BLaER1 (cell line): ENCODE data around the gene CD2.
A peak's percentile ranks its signal among the peaks of the same experiment; 100 is the strongest.
"Not testable (repeated sequence)": the region's sequence is repeated elsewhere in the genome, so short reads cannot be mapped to it uniquely, and the experiment has no call there.

Source experiments
- H3K27ac ChIP-seq: shearing (Covaris generic); formaldehyde crosslinking; 2 replicates; pipeline ENCODE4 v1.8.1; 2022
- H3K27me3 ChIP-seq: shearing (Covaris generic); formaldehyde crosslinking; 2 replicates; pipeline ENCODE4 v1.8.1; 2022
- H3K36me3 ChIP-seq: shearing (Covaris generic); formaldehyde crosslinking; 2 replicates; pipeline ENCODE4 v1.8.1; 2022
- H3K4me1 ChIP-seq: shearing (Covaris generic); formaldehyde crosslinking; 2 replicates; pipeline ENCODE4 v1.8.1; 2022
- H3K4me2 ChIP-seq: shearing (Covaris generic); formaldehyde crosslinking; 2 replicates; pipeline ENCODE4 v1.8.1; 2022
- H3K4me3 ChIP-seq: shearing (Covaris generic); formaldehyde crosslinking; 2 replicates; pipeline ENCODE4 v1.8.1; 2022
- H3K9ac ChIP-seq: shearing (Covaris generic); formaldehyde crosslinking; 2 replicates; pipeline ENCODE4 v1.8.1; 2022
- H3K9me3 ChIP-seq: shearing (Covaris generic); formaldehyde crosslinking; 2 replicates; pipeline ENCODE4 v1.8.1; 2022
- H4K20me1 ChIP-seq: shearing (Covaris generic); formaldehyde crosslinking; 2 replicates; pipeline ENCODE4 v1.8.1; 2022
- Cebpa-rat ChIP-seq: shearing (Covaris generic); IDR thresholded peaks from 2 replicates; pipeline ENCODE4 v1.8.1; 2022

CD2 gene

DNA sequence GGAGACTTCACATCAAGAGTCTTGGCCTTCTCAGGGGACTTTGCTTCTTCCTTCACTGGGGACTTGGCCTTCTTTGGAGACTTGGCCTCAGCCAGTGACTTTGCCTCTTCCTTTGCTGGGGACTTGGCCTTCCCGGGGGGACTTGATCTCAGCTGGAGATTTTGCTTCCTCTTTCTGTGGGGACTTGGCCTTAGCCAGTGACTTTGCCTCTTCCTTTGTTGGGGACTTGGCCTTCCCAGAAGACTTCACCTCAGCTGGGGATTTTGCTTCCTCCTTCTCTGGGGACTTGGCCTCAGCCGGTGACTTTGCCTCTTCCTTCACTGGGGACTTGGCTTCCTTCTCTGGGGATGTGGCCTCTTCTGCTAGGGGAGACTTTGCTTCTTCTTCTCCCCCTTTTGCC, 13.5 kb upstream of the CD2 start:
- peak overlapping the region; percentile 25 for H3K4me2 ChIP-seq
- TF ChIP-seq Cebpa-rat = no peak
- H3K4me3 ChIP-seq = no peak overlapping the region
- no peaks in the 10 kb centered on the region for H3K36me3 ChIP-seq
- peaks cover 33% of the 10 kb centered on the region for H3K4me1 ChIP-seq
- no peak overlapping the region for H3K9ac ChIP-seq
- H3K27me3 ChIP-seq = no peaks in the 10 kb centered on the region
- H3K9me3 ChIP-seq = peaks cover 47% of the 10 kb centered on the region
- H3K27ac ChIP-seq = no peak overlapping the region
- no peaks in the 10 kb centered on the region for H4K20me1 ChIP-seq

DNA sequence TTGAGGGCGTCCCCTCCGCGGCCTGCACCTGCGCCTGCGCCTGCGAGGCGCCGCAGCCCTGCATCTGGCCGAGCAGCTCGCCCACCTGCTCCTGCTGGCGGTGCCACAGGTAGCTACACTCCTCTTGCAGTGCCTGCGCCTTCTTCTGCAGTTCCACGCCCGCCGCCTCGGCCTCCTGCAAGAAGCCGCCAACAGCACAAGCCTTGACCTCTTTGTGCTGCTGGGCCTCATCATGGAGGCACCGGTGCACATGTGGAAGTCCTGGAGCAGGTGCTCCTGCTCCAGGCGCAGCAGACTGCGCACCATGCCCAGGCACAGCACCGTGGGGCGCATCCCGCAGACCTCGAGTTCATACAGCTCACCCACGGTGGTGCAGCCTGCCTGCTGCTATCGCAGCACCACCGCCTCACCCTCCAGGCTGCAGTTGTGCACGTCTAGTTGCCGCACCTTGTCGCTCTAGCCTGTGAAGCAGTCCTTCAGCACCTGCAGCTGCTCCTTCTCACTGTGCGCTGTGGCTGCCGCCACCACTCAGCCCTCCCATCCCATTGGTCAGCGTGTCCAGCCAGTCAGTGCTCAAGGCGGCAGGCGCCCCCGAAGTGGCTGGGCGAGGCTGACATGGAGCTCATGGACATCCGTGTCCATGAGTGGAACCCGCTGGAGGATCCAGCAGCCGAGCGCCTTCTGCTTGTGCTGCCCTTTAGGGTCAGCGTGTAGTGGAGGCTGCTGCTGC, 12.2 kb upstream of the CD2 start:
- H3K27me3 ChIP-seq = no peaks in the 10 kb centered on the region
- no peak overlapping the region for H3K4me3 ChIP-seq
- no peak overlapping the region for H3K9ac ChIP-seq
- TF ChIP-seq Cebpa-rat = no peak
- peaks cover 59% of the 10 kb centered on the region for H3K9me3 ChIP-seq
- no peaks in the 10 kb centered on the region for H4K20me1 ChIP-seq
- no peaks in the 10 kb centered on the region for H3K36me3 ChIP-seq
- H3K4me2 ChIP-seq = no peak overlapping the region
- no peak overlapping the region for H3K27ac ChIP-seq
- H3K4me1 ChIP-seq = peaks cover 33% of the 10 kb centered on the region

DNA sequence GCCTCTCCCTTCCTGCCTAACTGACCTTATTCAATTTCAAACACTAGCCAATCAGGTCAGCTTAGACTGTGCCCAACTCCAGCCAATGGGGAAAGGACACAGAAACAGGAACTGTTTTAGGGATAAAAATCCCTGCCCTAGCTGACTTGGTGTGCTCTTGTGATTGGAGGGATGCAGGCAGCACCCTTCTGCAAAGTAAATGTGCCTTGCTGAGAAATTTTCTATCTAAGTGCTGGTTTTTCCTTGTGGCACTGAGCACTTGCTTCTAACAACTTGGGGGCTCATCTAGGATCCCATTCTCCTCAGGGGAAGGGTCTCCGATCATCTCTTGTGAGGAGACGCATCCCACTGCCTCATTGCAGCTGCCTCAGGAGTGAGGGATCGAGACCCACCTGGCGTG, 10.7 kb upstream of the CD2 start:
- Histone ChIP-seq H3K36me3 (no peaks in the 10 kb centered on the region), H3K4me3 (no peak overlapping the region), H4K20me1 (no peaks in the 10 kb centered on the region), H3K27me3 (no peaks in the 10 kb centered on the region), H3K9ac (no peak overlapping the region), H3K9me3 (peaks cover 75% of the 10 kb centered on the region), H3K4me1 (peaks cover 21% of the 10 kb centered on the region), H3K4me2 (no peak overlapping the region), H3K27ac (no peak overlapping the region)
- no peak for TF ChIP-seq Cebpa-rat

DNA sequence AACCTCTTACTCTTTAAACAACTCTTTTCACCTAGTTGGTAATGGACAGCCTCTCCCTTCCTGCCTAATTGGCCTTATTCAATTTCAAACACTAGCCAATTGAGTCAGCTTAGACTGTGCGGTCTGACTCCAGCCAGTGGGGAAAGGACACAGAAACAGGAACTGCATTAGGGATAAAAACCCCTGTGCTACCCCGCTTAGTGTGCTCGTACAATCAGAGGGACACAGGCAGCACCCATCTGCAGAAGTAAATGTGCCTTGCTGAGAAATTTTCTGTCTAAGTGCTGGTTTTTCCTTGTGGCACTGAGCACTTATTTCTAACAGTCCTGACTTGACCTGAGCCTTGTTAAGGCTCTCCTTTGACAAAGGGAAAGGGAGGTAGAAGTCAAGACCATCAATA, 6.0 kb upstream of the CD2 start:
- Histone ChIP-seq H3K4me2 (no peak overlapping the region), H3K27ac (no peak overlapping the region), H3K36me3 (no peaks in the 10 kb centered on the region), H3K9ac (no peak overlapping the region), H4K20me1 (no peaks in the 10 kb centered on the region), H3K27me3 (no peaks in the 10 kb centered on the region), H3K9me3 (peaks cover 68% of the 10 kb centered on the region), H3K4me3 (no peak overlapping the region), H3K4me1 (peaks cover 11% of the 10 kb centered on the region)
- TF ChIP-seq Cebpa-rat = no peak

DNA sequence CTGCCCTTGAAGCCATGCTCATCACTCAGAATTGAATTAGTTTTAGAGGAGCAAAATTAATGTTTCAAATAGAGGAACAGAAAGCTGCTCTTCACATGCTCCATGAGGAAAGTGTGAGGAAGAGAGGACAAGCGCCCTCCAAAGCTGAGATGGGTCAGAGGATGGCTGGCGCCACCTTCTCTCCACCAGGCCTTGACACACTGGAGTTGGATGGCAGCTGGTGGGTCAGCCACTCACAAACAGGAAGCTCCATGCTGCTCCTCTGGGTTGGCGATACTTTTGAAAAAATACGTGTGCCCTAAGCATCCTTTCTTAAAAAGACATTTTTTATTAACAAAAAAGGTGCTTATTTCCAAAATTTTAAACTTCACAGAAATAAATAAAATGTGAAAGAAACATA, 3.1 kb upstream of the CD2 start:
- Histone ChIP-seq H3K4me2 (peak overlapping the region; percentile 8; the same call in 1 of the 2 replicates), H3K9me3 (peaks cover 39% of the 10 kb centered on the region), H4K20me1 (no peaks in the 10 kb centered on the region), H3K4me3 (no peak overlapping the region), H3K9ac (no peak overlapping the region), H3K4me1 (peaks cover 11% of the 10 kb centered on the region), H3K27me3 (no peaks in the 10 kb centered on the region), H3K36me3 (no peaks in the 10 kb centered on the region), H3K27ac (no peak overlapping the region)
- no peak for TF ChIP-seq Cebpa-rat

DNA sequence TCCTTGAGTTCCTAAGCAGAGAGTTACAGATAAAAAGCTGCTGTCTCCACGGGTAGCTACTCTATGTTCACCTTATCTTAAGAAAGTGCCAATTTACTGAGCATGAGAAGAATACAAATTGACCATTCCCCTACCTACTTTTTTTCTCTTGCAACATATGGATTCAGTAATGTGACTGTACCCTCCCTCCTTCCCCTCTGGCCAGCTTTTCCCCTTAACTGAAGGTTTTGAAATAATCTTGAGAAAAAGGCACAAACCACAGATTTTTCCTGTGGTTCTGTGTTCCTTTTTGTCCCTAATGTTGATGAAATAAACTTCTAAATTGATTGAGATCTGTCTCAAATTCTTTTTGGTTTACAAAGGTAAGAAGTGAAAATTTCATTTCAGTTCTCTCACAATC, 2.6 kb upstream of the CD2 start:
- Histone ChIP-seq H3K4me1 (peaks cover 11% of the 10 kb centered on the region), H4K20me1 (no peaks in the 10 kb centered on the region), H3K27me3 (no peaks in the 10 kb centered on the region), H3K4me3 (no peak overlapping the region), H3K9me3 (peaks cover 34% of the 10 kb centered on the region), H3K36me3 (no peaks in the 10 kb centered on the region), H3K9ac (no peak overlapping the region), H3K27ac (no peak overlapping the region), H3K4me2 (0 out of 2 replicates have a peak overlapping the region, but pooled peaks have one; percentile 8)
- no peak for TF ChIP-seq Cebpa-rat

DNA sequence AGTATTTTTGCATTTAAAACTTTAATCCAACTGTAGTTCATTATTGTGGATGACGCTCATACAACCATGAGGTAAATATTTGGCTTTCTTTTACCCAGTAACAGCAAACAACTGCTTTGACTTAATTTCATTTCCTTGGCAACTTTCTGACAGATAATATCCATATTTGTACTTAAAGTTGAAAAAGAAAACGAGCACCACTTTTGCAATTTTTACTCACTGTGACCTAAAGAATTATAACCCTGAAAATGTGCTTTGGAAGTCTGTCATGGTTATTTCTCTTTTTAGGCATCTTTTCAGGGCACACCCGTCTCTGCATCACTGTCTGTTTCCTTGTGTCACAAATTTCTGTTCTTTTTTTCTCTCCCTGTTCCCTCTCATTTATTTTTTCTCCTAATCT, 918 bp upstream of the CD2 start:
- H3K4me3 ChIP-seq = no peak overlapping the region
- peaks cover 11% of the 10 kb centered on the region for H3K4me1 ChIP-seq
- H3K36me3 ChIP-seq = no peaks in the 10 kb centered on the region
- TF ChIP-seq Cebpa-rat = no peak
- no peaks in the 10 kb centered on the region for H3K27me3 ChIP-seq
- H4K20me1 ChIP-seq = no peaks in the 10 kb centered on the region
- no peak overlapping the region for H3K9ac ChIP-seq
- H3K4me2 ChIP-seq = no peak overlapping the region
- H3K9me3 ChIP-seq = peaks cover 17% of the 10 kb centered on the region
- no peak overlapping the region for H3K27ac ChIP-seq

DNA sequence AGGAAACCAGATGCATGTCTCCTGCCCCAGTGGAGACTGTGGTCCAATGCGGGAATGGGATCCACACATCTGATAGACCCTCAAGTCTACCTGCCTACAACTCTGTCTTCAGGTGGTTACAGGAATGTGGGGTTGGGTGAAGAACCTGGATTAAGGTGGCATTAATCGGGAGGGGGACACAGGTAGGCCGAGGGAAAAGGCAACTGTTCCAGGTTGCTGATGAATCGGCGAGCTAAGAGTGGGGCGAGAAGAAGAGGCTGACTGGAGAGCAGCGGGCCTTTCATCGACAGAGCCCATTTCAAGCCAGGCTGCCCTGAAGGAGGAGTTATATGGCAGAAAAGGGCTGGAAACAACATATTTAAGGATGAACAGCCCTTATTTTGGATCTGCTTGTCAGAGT, 836 bp downstream of the CD2 start:
- Histone ChIP-seq H3K9me3 (no peaks in the 10 kb centered on the region; the same call in 1 of the 2 replicates), H3K4me3 (no peak overlapping the region), H3K27me3 (no peaks in the 10 kb centered on the region), H3K36me3 (no peaks in the 10 kb centered on the region), H3K4me2 (no peak overlapping the region), H3K27ac (no peak overlapping the region), H4K20me1 (no peaks in the 10 kb centered on the region), H3K4me1 (peaks cover 11% of the 10 kb centered on the region), H3K9ac (no peak overlapping the region)
- no peak for TF ChIP-seq Cebpa-rat

DNA sequence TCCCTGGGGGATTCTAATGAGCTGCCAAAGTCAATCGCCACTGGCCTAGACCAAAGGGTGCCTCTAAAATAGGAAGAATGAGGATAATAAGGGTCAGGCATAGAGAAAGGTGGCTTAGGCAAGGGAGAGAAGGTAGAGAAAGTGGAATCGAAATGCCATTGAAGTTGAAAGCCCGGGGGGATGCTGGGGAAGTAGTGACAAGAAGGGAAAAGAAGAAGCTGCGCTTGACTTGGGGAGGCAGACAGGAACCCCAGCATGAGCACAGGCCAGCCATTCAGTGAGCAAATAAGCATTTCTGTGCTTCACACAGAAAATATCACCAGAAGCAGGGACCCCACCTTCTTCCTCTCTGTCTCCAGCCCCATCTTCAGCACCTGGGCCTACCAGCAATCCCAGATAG, 1.5 kb downstream of the CD2 start:
- H3K27ac ChIP-seq = no peak overlapping the region

DNA sequence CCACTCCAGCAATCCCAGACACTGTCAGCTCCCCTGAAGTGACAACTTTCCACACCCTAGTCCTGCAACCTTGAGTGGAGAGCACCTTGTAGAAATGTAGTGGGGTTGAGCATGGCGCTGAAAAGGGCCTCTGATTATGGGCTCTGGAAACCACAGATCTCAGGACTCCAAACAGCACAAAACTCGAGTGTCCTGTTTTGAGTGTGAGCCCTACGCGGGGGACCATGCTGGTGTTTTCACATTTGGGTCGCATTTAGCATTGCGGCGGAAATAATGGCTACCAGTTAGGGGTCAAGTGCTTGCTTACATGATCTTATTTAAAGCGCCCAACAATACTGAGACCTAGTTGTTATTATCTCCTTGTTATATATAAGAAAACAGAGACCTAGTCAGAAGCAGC, 1.9 kb downstream of the CD2 start:
- not testable (repeated sequence) for H3K4me1 ChIP-seq, H3K27me3 ChIP-seq, H3K4me3 ChIP-seq, H3K4me2 ChIP-seq, H3K27ac ChIP-seq, H3K9ac ChIP-seq, H4K20me1 ChIP-seq, H3K36me3 ChIP-seq, H3K9me3 ChIP-seq

More for the DNA sequence above, 1.5 kb downstream of the CD2 start:
- H4K20me1 ChIP-seq = no peaks in the 10 kb centered on the region
- no peaks in the 10 kb centered on the region for H3K9me3 ChIP-seq
- H3K9ac ChIP-seq = no peak overlapping the region
- peaks cover 10% of the 10 kb centered on the region for H3K4me1 ChIP-seq
- H3K36me3 ChIP-seq = no peaks in the 10 kb centered on the region
- H3K27me3 ChIP-seq = no peaks in the 10 kb centered on the region
- H3K4me2 ChIP-seq = no peak overlapping the region
- TF ChIP-seq Cebpa-rat = no peak
- no peak overlapping the region for H3K4me3 ChIP-seq

DNA sequence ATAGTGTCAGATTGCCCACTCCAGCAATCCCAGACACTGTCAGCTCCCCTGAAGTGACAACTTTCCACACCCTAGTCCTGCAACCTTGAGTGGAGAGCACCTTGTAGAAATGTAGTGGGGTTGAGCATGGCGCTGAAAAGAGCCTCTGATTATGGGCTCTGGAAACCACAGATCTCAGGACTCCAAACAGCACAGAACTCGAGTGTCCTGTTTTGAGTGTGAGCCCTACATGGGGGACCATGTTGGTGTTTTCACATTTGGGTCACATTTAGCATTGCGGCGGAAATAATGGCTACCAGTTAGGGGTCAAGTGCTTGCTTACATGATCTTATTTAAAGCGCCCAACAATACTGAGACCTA, 4.2 kb downstream of the CD2 start:
- H3K4me1 ChIP-seq, H3K27ac ChIP-seq, H3K4me3 ChIP-seq, H3K9me3 ChIP-seq, H3K27me3 ChIP-seq, H3K36me3 ChIP-seq, H4K20me1 ChIP-seq, H3K9ac ChIP-seq, H3K4me2 ChIP-seq: not testable (repeated sequence)
